ENCODE measurements around the gene R3HCC1L.

DNA sequence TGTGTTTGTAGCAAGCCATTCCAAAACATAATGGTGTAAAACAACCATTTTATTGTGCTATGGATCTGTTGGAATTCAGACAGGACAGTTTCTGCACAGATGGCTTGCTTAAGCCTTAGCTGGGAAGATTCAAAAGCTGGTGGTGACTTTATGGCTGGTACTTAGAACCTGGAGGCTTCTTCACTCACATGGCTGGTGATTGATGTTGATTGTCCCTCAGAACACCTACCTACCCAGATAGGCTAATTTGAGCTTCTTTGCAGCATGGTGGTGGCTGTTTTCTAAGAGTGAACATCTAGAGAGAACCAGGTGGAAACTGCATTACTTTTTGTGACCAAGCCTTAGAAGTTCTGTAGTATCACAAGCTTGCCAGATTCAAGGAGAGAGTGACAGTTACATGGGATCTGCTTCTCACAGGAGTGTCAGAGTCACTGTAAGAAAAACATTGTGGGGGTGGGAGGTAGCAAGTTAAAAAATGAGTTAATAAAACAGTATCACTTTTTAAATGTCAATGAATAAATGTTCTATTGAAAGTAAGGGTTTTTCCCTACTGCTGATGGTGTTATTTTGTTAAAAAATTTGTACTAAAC, 7.1 kb downstream of the R3HCC1L start:
- no peak for TF ChIP-seq POLR2A (IDR thresholded peaks at IDR 0.05)
- TF ChIP-seq, protein P1, sequence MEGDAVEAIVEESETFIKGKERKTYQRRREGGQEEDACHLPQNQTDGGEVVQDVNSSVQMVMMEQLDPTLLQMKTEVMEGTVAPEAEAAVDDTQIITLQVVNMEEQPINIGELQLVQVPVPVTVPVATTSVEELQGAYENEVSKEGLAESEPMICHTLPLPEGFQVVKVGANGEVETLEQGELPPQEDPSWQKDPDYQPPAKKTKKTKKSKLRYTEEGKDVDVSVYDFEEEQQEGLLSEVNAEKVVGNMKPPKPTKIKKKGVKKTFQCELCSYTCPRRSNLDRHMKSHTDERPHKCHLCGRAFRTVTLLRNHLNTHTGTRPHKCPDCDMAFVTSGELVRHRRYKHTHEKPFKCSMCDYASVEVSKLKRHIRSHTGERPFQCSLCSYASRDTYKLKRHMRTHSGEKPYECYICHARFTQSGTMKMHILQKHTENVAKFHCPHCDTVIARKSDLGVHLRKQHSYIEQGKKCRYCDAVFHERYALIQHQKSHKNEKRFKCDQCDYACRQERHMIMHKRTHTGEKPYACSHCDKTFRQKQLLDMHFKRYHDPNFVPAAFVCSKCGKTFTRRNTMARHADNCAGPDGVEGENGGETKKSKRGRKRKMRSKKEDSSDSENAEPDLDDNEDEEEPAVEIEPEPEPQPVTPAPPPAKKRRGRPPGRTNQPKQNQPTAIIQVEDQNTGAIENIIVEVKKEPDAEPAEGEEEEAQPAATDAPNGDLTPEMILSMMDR (IDR thresholded peaks at IDR 0.05) = no peak

All from thyroid gland (tissue), 4 donors.